H9 (cell line): ENCODE data around the gene LKAAEAR1. TPM values are rescaled to one million over a fixed set of nuclear protein-coding genes. Genes with fewer than 3 reads are reported as not detected.

ENCODE experiments used
- DNase-seq: peaks from one replicate; pipeline ENCODE4 v3.0.0-alpha.2; 2017
- H2AFZ ChIP-seq: one replicate; pipeline ENCODE4 v1.6.1; 2013; ENCODE audit warnings: mild to moderate bottlenecking, low read length, control low read depth, moderate library complexity
- H2AK5ac ChIP-seq: 2 replicates; pipeline ENCODE4 v1.6.1; 2013; ENCODE audit warnings: low read length, control low read depth, mixed read lengths; ENCODE audit not compliant: insufficient read length
- H2BK120ac ChIP-seq: one replicate; pipeline ENCODE4 v1.6.1; 2013; ENCODE audit warnings: low read depth, mild to moderate bottlenecking, low read length, control low read depth, inconsistent platforms; ENCODE audit not compliant: poor library complexity, severe bottlenecking
- H2BK12ac ChIP-seq: 2 replicates; pipeline ENCODE4 v1.6.1; 2013; ENCODE audit warnings: low read length, control low read depth, mixed read lengths, low read depth; ENCODE audit not compliant: insufficient read length
- H2BK15ac ChIP-seq: 2 replicates; pipeline ENCODE4 v1.6.1; 2013; ENCODE audit warnings: low read depth, low read length, control low read depth
- H2BK20ac ChIP-seq: one replicate; pipeline ENCODE4 v1.6.1; 2013; ENCODE audit warnings: low read depth, mild to moderate bottlenecking, low read length, control low read depth, inconsistent platforms; ENCODE audit not compliant: poor library complexity, severe bottlenecking
- H2BK5ac ChIP-seq: 2 replicates; pipeline ENCODE4 v1.6.1; 2013; ENCODE audit warnings: low read length, control low read depth, mixed read lengths; ENCODE audit not compliant: insufficient read length
- H3K14ac ChIP-seq: 2 replicates; pipeline ENCODE4 v1.6.1; 2013; ENCODE audit warnings: low read length, control low read depth; ENCODE audit not compliant: insufficient read depth
- H3K18ac ChIP-seq: 2 replicates; pipeline ENCODE4 v1.6.1; 2013; ENCODE audit warnings: low read depth, mild to moderate bottlenecking, mixed read lengths, low read length, control low read depth; ENCODE audit not compliant: insufficient read length
- H3K23ac ChIP-seq: 2 replicates; pipeline ENCODE4 v1.6.1; 2013; ENCODE audit warnings: low read length, control low read depth, mixed read lengths, low read depth; ENCODE audit not compliant: insufficient read length
- H3K23me2 ChIP-seq: 2 replicates; pipeline ENCODE4 v1.6.1; 2013; ENCODE audit warnings: low read depth, mild to moderate bottlenecking, mixed read lengths, low read length, control low read depth; ENCODE audit not compliant: insufficient read length, poor library complexity, severe bottlenecking
- H3K27ac ChIP-seq: 2 replicates; pipeline ENCODE4 v1.5.1; 2013; ENCODE audit warnings: low read length, control low read depth, mixed read lengths, low read depth; ENCODE audit not compliant: insufficient read length
- H3K27me3 ChIP-seq: 2 replicates; pipeline ENCODE4 v1.6.1; 2013; ENCODE audit warnings: low read length, control low read depth, inconsistent platforms; ENCODE audit not compliant: insufficient read depth
- H3K4ac ChIP-seq: 2 replicates; pipeline ENCODE4 v1.6.1; 2013; ENCODE audit warnings: low read depth, mild to moderate bottlenecking, control low read depth, inconsistent platforms, low read length, moderate library complexity
- H3K4me1 ChIP-seq: 2 replicates; pipeline ENCODE4 v1.6.1; 2013; ENCODE audit warnings: low read length, control low read depth, inconsistent platforms; ENCODE audit not compliant: insufficient read depth
- H3K4me2 ChIP-seq: 2 replicates; pipeline ENCODE4 v1.6.1; 2013; ENCODE audit warnings: low read length, control low read depth, mixed read lengths; ENCODE audit not compliant: insufficient read length, insufficient read depth
- H3K56ac ChIP-seq: 2 replicates; pipeline ENCODE4 v1.6.1; 2013; ENCODE audit warnings: low read depth, mild to moderate bottlenecking, mixed read lengths, low read length, control low read depth; ENCODE audit not compliant: insufficient read length
- H3K79me1 ChIP-seq: 2 replicates; pipeline ENCODE4 v1.6.1; 2013; ENCODE audit warnings: low read depth, mild to moderate bottlenecking, moderate library complexity, low read length, control low read depth, inconsistent platforms; ENCODE audit not compliant: insufficient read depth, poor library complexity, severe bottlenecking
- H3K79me2 ChIP-seq: 2 replicates; pipeline ENCODE4 v1.6.1; 2013; ENCODE audit warnings: low read length, control low read depth, inconsistent platforms; ENCODE audit not compliant: insufficient read depth
- H3K9ac ChIP-seq: 2 replicates; pipeline ENCODE4 v1.6.1; 2013; ENCODE audit warnings: low read length, control low read depth, mixed read lengths; ENCODE audit not compliant: insufficient read length; ENCODE audit errors: extremely low read depth
- H3K9me3 ChIP-seq: one replicate; pipeline ENCODE4 v1.6.1; 2013; ENCODE audit warnings: low read depth, low read length, inconsistent platforms; ENCODE audit not compliant: control insufficient read depth
- H3T11ph ChIP-seq: one replicate; pipeline ENCODE4 v1.6.1; 2013; ENCODE audit warnings: mild to moderate bottlenecking, low read length, control low read depth, inconsistent platforms
- H4K20me1 ChIP-seq: one replicate; pipeline ENCODE4 v1.6.1; 2013; ENCODE audit not compliant: control insufficient read depth, insufficient read length, insufficient read depth
- H4K5ac ChIP-seq: 2 replicates; pipeline ENCODE4 v1.6.1; 2013; ENCODE audit warnings: low read depth, mild to moderate bottlenecking, mixed read lengths, low read length, control low read depth; ENCODE audit not compliant: insufficient read length
- H4K8ac ChIP-seq: replicated peaks from 2 replicates; pipeline ENCODE4 v1.6.1; 2013; ENCODE audit warnings: low read length, control low read depth, mixed read lengths, low read depth; ENCODE audit not compliant: insufficient read length
- H4K91ac ChIP-seq: 2 replicates; pipeline ENCODE4 v1.6.1; 2013; ENCODE audit warnings: low read depth, mild to moderate bottlenecking, moderate library complexity, mixed read lengths, low read length, control low read depth; ENCODE audit not compliant: insufficient read length
- H3K27ac Mint-ChIP-seq, 3 experiments: 2 replicates in 2 of 3; 3 replicates in 1 of 3; pipeline ENCODE4 v1.8.0; 2020 to 2021; ENCODE audit warnings: mixed read lengths in 3 of 3, mild to moderate bottlenecking in 1 of 3, moderate library complexity in 1 of 3
- H3K27me3 Mint-ChIP-seq: 2 replicates; pipeline ENCODE4 v1.8.0; 2021; ENCODE audit warnings: low read depth, mild to moderate bottlenecking, moderate library complexity, mixed read lengths
- H3K36me3 Mint-ChIP-seq, 3 experiments: 2 replicates in 2 of 3; 3 replicates in 1 of 3; pipeline ENCODE4 v1.8.0; 2020 to 2021; ENCODE audit warnings: low read depth in 3 of 3, mixed read lengths in 3 of 3; ENCODE audit not compliant: insufficient read depth in 1 of 3
- H3K4me1 Mint-ChIP-seq, 2 experiments: 2 replicates each; pipeline ENCODE4 v1.8.0; 2020; ENCODE audit warnings: mixed read lengths in 2 of 2
- H3K4me3 Mint-ChIP-seq, 2 experiments: 2 replicates in 1 of 2; 3 replicates in 1 of 2; pipeline ENCODE4 v1.8.0; 2020 to 2021; ENCODE audit warnings: mild to moderate bottlenecking in 2 of 2, mixed read lengths in 2 of 2, moderate library complexity in 1 of 2
- H3K9me3 Mint-ChIP-seq, 2 experiments: 2 replicates in 1 of 2; 3 replicates in 1 of 2; pipeline ENCODE4 v1.8.0; 2020; ENCODE audit warnings: mild to moderate bottlenecking in 2 of 2, mixed read lengths in 2 of 2, moderate library complexity in 1 of 2
- WGBS: extraction: QIAGEN DNeasy Blood & Tissue Kit; methylation state at CpG from one replicate; pipeline ENCODE4 v1.1.7; 2013; ENCODE audit warnings: missing lambda C conversion rate, low lambda C conversion rate, mixed read lengths; ENCODE audit not compliant: insufficient read length; ENCODE audit errors: extremely low coverage; 5-methylcytosine and 5-hydroxymethylcytosine counted together
- total RNA-seq: library from RNA; stranded (reverse); gene quantifications from 2 replicates; pipeline ENCODE4 v1.2.1, GENCODE V29; 2021
- TF ChIP-seq, protein P1 (sequence below): fragments of 200-600 bp; sonication (generic); conservative IDR thresholded peaks from 3 replicates; pipeline ENCODE4 v1.8.0; 2021; ENCODE audit warnings: antibody characterized with exemption, mild to moderate bottlenecking

The LKAAEAR1 gene
- total RNA-seq, 1 experiment from 2014 or later: 0.39 TPM

DNA sequence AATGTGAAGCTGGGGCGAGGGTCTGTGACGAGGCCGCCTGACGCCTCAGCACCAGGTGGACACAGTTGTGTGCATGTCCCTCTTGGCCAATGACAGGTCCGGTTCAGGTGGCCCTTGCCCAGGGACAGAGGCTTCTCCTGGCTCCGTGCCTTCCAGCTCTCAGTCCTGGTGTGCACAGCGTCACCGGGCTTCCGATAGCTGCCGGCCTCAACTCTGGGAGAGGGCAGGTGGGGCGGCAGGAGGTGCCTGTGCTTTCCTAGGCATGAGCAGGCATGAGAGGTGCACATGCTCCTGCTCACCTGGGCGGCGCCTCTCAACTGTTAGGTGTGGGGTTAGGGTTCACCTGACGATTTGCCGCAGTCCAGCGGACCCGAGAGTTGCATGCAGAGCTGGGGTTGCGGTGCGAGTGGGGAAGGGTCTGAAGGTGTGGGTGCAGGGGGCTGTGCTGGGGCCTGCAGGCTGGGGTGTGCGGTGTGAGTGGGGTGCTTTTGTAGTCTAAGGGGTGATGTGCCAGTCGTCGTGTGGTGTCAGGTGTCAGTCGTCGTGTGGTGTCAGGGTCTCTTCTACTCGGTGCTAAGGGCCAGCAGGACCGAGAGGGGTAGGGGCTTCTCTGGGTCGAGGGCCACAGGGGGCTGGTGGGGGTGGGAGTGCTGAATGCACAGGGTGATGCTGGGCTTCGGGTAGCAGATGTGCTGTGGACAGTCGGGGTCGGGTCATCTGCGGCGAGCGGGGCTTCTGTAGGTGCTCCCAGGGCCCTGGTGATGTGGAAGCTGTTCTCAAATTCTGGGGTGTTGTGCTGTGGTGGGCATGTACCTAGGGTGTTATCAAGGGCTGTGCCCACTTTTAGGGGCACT lies 31.0 kb downstream of the LKAAEAR1 start:
- Mint-ChIP-seq H3K9me3 (no peaks in the 10 kb centered on the region; a peak in 1 of 5 replicates), H3K4me1 (peaks cover 21 to 29% of the 10 kb centered on the region in 2 experiments), H3K27me3 (peaks cover 37% of the 10 kb centered on the region), H3K4me3 (no peak overlapping the region; a peak in 2 of 5 replicates), H3K36me3 (no peaks in the 10 kb centered on the region; a peak in 1 of 7 replicates), H3K27ac (peak overlapping the region in 2 of 3 experiments; percentile 3 to 39; a peak in 2 of 7 replicates)
- H2BK20ac ChIP-seq: no peak overlapping the region
- no peak overlapping the region for H3K18ac ChIP-seq
- H3K23me2 ChIP-seq: no peaks in the 10 kb centered on the region
- H4K20me1 ChIP-seq: no peaks in the 10 kb centered on the region
- H2AK5ac ChIP-seq: no peak overlapping the region
- H4K8ac ChIP-seq: no peak overlapping the region
- H2BK15ac ChIP-seq: no peak overlapping the region
- H3K27ac ChIP-seq: no peak overlapping the region
- H2BK12ac ChIP-seq: no peak overlapping the region
- no peak overlapping the region for H3K4ac ChIP-seq
- no peak overlapping the region for H2AFZ ChIP-seq
- H3K79me1 ChIP-seq: no peaks in the 10 kb centered on the region
- no peak overlapping the region for H3T11ph ChIP-seq
- H3K23ac ChIP-seq: no peak overlapping the region
- H3K79me2 ChIP-seq: no peaks in the 10 kb centered on the region
- no peak overlapping the region for H2BK120ac ChIP-seq
- H3K4me2 ChIP-seq: no peak overlapping the region
- no peaks in the 10 kb centered on the region for H3K9me3 ChIP-seq
- H3K27me3 ChIP-seq: peaks cover 6% of the 10 kb centered on the region; the same call in 1 of the 2 replicates
- no peak overlapping the region for H2BK5ac ChIP-seq
- TF ChIP-seq, protein P1, sequence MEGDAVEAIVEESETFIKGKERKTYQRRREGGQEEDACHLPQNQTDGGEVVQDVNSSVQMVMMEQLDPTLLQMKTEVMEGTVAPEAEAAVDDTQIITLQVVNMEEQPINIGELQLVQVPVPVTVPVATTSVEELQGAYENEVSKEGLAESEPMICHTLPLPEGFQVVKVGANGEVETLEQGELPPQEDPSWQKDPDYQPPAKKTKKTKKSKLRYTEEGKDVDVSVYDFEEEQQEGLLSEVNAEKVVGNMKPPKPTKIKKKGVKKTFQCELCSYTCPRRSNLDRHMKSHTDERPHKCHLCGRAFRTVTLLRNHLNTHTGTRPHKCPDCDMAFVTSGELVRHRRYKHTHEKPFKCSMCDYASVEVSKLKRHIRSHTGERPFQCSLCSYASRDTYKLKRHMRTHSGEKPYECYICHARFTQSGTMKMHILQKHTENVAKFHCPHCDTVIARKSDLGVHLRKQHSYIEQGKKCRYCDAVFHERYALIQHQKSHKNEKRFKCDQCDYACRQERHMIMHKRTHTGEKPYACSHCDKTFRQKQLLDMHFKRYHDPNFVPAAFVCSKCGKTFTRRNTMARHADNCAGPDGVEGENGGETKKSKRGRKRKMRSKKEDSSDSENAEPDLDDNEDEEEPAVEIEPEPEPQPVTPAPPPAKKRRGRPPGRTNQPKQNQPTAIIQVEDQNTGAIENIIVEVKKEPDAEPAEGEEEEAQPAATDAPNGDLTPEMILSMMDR: no peak
- DNase-seq: no peak
- no CpG with 5 or more reads among the region's 33 CpGs for WGBS
- no peaks in the 10 kb centered on the region for H3K4me1 ChIP-seq
- H3K56ac ChIP-seq: no peak overlapping the region
- H3K14ac ChIP-seq: no peak overlapping the region
- H3K9ac ChIP-seq: no peak overlapping the region
- no peak overlapping the region for H4K5ac ChIP-seq
- H4K91ac ChIP-seq: no peak overlapping the region
